ENCODE data around the gene CALCR.
"Not testable (repeated sequence)": the region's sequence is repeated elsewhere in the genome, so short reads cannot be mapped to it uniquely, and the experiment has no call there.

Gene CALCR

DNA sequence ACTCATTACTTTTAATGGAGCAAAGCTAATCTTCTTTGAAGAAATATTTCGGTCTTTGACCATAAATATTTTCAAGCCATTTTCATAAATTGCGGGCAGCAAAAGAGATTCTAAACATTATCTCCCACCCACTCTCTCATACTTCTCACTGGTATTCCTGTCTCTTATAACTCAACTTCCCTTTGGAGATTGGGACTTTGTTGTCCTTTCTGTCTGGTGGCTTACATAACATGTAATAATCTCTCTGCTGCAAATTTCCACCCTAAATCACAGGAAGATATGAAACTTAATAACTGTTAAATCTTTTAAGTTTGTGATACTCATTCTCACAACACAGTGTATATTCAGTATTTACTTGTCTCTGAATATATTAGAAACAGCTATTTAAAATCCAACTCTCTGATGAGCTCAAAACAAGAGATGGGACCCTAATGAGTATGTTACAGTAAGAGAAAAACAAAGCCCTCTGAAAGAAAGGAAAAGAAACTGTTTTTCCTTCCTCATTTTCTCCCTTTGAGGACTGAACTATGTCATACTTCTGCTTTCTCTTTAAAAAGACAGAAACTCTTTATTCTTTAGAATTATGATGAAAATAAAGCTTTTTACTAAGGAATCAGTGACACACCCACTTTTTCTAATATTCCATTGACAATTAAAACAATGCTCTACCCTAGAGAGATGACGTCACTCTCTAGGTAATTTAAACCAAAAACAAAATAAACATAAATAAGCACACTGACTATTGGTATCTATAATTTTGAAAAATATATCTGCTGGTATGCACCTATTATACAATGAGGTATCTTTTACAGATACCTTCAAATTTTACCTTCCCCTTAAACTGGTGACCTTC lies 14.7 kb downstream of the CALCR start:
- no peak for DNase-seq (ENCODE audit: low read depth)

DNA sequence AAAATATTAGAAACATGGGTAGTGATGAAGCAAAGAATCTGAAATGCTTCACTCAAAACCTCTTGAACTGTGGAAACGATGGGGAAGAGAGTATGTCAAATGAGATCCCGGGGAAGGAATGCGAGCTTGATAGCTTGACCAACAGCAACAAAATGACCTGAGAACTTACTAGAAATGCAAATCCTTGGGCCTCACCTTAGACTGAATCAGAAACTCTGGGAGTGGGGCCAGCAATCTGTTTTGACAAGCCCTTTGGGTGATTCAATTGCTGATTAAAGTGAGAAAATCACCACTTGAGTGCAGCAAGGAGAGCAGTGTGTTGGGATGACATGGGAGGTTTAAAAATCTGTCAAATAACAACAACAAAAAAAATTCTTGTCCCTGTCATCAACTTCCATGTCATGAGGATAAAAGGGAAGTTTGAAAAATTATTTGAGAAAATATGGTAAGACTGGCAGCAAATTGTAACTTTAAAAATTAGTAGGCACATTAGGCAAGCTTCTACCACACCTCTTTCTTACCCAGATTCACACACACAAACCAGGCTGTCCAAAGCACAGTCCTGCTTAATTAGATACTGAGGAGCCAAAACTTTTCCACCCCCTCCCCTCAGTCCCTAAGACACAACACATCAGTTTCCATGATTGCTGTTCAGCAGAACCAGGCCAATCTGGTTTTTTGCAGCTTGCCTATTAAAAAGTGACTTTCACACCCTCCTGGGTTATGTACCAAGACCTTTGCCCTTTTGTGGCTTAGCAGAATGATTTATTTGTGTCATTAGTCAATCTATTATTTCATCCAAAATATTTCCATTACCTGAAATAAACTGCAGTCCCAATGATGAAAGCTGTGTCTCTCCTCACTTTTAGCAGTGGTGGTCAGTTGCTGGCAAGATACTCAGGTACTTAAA lies 15.6 kb downstream of the CALCR start:
- no peak for DNase-seq (ENCODE audit: low read depth)

DNA sequence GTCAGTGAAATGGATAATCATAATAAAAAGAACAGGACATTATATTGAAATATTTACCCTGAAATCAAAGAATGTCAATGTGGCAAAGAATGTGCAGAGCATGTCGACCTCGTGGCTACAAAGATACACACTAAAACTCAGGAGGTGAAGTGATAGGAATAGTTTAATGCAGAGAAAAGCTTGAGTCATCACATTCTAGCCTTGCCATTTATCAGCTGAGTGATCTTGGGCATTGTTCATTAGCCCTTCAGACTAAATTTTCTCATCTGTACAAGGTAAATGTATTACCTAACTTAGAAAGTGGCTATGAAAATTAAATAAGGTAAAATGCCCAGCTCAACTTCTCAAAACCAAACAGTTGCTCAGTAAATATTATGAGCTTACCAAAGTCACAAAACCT lies 22.6 kb downstream of the CALCR start:
- DNase-seq (ENCODE audit: low read depth): no peak

DNA sequence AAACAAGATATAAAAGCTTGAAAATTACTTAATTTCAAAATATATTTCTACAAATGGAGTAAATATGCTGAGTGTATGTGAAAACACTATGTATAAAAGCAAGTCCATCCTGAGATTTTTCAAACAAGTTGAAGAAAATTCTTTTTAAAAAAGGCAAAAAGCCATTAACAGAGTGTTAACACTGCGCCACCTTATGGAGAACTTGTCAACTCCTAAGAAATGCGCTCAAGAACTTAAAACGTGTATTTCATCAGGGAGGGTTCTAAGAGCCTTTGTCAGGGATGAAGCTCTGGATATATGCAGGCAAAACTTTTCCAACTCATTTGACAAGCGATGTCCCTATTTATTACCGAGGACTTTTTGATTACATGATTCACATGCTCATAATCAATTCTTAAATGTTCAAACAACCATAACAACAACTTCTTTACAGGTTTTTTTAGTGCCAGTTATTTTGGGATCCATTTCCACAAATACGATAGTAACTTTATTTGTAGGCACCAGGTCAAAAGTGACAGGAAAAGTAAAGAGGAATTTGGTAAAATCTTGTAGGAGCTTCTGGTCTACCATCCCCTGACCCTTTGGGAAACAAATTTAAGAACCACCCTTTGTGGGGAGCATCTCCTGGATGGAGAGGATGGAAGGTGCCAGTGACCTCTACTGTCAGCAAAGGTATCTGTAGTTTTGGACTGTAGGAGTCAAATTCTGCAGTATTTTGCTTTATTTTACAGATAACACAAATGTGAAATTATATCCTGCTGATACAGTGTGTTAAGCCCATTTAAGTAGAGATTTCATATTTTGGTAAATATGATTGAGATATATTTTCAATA lies 23.2 kb downstream of the CALCR start:
- DNase-seq (ENCODE audit: low read depth): no peak

DNA sequence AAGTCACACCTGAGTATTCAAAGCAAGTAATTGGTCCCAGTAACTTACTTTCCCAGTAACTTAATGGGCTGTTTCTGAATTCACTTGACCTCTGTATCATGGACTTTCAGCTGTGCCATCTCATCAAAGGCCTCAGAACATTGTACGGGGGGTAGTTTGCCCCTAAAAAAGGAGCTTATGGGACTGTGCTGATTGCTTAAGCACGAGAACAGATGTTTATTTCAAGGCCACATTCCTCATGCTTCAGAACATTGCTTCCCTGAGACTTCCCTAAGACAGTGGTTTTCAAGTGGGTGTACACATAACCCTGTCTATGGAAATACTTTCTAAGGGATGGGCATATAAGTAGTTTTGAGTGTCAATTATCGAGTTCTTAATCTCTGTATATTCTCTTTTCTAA lies 26.8 kb downstream of the CALCR start:
- no peak for DNase-seq (ENCODE audit: low read depth)

DNA sequence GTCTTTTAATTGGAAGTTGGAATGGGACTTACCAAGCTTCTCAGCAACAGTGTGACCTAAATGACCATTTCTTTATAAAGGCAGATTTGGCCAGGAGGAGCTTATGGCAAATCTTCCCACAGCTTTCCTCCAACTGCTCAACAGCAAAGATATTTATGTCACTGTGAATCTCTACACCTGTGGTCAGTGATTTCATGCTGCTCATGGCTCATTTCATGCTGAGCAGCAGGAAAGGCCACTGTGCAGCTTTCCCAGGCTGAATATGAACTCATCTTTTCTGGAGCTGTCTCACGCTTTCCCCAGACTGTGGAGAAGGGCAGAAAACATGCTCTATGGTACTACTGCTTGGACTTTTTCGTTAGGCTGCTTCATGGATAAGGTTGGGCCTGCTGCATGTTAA lies 29.8 kb downstream of the CALCR start:
- no peak for DNase-seq (ENCODE audit: low read depth)

DNA sequence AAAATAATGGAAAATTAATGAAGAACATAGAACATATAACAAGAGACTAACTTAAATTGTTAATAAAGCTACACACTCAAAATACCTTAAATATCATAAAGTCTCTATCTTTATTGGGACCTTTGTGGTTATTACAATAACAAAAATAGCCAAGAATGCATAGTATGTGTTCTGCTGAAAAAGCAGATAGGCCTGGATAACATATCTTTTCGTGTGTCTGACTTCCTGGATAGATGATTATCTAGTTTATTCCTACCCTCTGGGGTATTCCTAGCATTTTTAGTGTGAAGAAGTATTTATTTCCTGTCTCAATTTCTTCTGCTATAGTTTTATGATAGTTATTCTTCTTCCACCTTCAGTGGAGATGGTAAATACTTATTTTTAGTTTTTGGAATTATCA lies 36.5 kb downstream of the CALCR start:
- no peak for DNase-seq (ENCODE audit: low read depth)

DNA sequence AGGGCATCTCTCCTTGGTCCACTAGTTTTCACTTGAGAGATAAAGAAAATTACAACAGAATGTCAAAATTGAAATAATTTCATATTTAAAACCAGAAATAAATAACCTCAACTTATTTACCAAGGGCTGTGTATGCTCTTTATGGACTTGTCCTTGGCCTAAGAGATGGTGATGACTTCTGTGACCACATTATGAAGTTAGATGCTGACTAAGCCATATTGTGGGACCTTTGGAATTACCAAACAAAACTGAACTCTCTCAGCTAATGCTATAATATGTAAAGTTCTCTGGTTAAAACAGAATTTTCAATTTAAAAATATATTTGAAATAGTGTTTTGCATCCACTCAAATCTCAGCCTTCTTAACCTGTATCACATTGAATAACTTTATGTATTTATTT lies 38.9 kb downstream of the CALCR start:
- no peak for DNase-seq (ENCODE audit: low read depth)

DNA sequence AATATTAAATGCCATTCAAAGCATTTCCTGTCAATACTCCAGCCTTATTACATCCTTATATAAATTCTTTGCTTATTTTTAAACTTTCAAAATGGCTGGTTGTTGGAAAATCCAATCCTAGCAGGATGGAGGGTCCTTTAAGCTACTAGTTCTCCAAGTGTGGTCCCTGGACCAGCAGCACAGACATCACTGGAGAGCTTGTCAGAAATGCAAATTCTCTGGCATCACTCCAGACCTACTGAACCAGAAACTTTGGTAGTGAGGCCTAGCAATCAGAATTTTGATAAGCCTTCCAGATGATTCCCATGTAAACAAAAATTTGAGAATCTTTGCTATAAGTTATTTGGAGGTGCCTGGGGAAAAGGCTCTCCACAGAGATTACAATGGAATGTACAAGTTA lies 43.8 kb downstream of the CALCR start:
- DNase-seq (ENCODE audit: low read depth): no peak

DNA sequence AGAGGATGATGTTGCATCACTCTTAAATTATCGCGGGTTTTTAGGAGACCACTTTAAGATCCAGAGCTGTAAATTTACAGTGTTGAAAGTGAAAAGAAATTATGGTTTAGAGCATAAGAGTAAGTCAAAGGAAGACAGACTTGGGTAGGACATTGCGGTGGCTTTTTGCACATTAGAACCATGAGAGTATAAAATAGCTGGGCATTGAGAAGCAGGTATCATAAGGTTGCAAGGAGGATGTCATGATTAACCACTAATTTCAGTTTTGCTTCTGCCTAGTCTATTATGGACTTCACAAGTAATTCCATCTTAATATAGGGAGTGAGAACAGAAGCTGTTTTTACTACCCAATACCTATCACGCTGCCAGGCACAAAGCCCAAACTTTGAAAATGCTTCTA lies 57.7 kb downstream of the CALCR start:
- no peak for DNase-seq (ENCODE audit: low read depth)

DNA sequence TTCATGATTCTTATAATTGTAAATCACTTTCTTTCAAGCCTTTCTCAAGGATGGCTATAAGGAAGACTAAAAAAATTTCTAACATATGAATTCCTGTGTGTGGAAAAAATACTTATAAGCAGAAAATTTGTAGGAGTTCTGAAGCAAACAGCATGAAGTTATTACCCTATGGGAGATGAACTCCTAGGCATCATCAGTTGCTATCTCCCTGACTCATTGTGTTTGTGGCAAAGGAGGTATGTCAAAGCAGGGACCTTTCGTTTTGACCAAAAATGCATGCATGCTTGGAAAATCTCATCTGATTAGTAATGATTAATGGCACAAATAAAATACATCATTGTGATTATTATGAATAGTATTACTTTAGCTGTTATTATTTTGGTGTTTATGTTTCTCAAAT lies 59.4 kb downstream of the CALCR start:
- DNase-seq (ENCODE audit: low read depth): no peak

DNA sequence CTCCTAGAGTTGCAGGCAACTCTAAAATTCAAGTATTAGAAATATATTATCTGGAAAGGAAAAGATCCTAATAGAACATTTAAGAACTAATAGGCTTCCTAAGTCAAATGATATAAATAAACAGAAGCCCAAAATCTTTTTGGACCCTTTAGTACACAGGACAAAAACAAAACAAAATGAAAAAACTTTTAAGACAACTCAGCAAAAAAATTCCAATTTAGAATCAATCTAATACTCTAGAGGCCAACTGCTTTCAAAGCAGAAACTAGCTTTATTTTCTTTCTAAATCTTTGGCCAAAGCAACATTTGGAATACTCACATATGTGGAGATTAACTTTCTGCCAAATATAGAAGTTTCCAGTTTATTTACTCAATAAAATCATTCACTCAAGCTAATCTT lies 65.2 kb downstream of the CALCR start:
- DNase-seq (ENCODE audit: low read depth): no peak

DNA sequence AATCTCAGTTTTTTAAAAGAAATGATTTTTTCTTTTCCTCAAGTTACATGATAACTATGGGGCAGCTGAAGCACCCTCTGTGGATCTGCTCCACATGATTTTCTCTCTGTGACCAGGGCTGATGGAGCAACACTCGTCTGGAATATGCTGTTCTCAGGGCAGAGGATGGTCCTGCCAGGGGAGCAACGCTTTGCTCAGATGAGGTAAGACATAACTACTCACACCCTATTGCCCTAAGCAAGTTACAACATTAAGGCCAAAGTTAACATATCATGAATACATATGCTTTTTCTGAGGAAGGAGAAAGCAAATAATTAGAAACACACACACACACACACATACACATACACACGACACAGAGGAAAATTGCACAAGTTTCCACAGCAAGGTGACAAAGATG lies 71.4 kb downstream of the CALCR start:
- DNase-seq (ENCODE audit: low read depth): no peak

DNA sequence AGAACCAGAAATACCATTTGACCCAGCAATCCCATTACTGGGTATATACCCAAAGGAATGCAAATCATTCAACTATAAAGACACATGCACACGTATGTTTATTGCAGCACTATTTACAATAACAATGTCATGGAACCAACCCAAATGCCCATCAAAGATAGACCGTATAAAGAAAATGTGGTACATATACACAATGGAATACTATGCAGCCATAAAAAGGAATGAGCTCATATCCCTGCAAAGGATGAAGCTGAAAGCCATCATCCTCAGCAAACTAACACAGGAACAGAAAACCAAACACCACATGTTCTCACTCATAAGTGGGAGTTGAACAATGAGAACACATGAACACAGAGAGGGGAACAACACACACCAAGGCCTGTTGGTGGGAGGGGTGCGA lies 82.7 kb downstream of the CALCR start:
- not testable (repeated sequence) for DNase-seq (ENCODE audit: low read depth)

DNA sequence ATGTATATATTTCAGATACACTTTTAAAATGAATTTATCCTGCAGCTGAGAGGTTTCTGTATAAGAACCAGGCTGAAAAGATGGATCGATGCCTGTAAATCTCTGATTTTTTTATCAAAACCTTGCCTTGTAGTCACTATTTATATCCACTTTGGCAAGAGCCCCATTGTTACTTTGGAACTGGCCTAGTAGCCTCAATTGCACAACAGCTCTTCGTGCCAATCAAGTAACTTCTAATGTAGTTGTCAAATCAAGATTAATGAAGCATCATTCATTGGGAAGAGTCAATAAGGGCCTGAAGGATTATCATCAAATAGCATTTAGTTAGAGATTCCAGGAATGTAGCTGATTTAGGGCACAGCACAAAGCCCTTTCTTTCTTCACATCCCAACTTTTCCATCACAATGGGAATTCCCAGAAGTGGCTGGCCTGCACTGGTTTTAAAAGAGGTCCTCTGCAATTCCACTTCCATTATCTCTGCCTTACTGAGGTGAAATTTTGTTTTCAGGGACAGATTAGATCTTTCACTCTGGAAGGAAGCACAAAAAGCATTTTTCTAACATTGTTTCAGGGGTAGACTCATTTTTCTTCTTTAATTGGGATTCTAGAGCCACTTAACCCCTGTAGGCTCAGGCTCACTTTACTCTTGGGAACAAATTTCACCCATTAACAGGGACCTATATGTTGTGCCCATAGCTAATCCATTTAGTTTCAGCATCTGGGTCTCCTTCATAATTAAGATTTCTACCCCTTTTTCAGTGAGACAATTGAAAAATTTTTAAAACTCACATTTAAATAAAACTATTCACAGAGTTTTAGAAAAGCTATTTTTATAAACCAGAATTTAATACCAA lies 97.8 kb downstream of the CALCR start:
- no peak for DNase-seq (ENCODE audit: low read depth)

DNA sequence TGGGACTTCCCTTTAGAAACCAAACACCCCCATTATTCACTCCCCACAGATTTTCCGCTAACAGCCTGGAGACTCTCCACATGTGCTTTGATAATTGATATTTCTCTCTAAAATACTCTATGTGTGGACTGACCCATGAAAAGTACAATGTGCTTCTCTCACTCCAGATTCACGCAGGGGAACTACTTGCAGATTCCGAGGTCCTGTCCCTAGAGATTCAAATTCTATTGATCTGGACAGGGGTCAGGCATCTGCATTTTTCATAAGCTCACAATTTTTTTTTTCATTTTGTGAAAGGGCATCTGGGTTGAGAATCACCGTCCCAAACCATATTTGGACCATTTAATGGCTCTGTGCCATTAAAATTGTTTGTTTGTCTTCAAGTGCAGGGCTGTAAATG lies 98.7 kb downstream of the CALCR start:
- DNase-seq (ENCODE audit: low read depth): no peak

DNA sequence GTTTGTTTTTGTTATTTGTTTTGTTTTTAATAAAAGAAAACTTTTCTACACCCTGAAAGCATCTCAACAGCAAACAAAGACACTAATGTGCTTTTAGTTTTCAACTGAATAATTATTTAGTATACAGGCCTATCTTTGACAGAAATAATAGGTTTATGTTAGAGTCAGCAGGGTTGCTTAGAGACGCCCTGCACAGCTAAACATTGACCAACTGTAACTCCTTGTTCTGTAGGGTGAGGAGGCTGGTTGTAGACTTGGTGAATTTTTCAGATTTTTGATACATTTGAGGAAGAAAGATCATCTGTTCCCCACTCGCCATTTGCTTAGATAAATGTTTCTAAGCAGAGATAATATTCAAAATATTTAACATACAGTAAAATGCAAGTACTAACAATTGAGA lies 103.1 kb downstream of the CALCR start:
- DNase-seq (ENCODE audit: low read depth): no peak

DNA sequence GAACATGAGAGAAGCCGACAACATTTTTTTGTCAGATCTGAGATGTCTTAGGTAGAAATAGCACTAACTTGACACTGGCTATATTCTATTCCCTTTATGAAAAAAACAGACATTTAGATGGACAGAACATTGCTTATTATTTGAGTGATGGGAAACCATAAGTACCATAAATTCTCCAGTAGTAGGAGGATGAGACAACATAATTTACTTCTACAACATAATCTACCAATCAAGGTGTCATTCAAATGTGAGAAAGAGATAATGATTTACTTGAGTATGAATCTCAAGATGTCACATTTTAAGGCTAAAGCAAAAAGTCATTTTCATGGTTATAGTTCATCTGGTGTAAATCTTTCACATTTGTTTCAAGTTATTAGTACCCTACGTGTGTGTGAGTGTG lies 110.8 kb downstream of the CALCR start:
- no peak for DNase-seq (ENCODE audit: low read depth)

DNA sequence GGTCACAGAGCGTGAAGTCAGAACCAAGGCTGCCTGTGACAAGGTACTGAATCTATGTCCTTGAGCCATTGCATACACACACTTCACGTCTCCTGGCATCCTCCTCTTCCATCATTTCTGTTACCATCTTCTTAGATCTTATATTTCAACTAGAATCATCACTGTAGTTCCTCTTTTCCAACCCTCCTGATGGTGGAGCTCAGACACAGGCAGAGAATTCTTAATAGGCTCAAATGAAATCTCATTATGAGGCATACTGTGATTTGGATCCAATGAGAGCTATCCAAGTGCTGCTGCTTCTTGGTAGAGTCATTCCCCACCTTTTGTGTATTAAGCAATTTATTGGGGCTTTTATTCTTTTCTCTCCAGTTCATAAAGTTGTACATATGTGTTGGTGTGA lies 113.2 kb downstream of the CALCR start:
- no peak for DNase-seq (ENCODE audit: low read depth)

DNA sequence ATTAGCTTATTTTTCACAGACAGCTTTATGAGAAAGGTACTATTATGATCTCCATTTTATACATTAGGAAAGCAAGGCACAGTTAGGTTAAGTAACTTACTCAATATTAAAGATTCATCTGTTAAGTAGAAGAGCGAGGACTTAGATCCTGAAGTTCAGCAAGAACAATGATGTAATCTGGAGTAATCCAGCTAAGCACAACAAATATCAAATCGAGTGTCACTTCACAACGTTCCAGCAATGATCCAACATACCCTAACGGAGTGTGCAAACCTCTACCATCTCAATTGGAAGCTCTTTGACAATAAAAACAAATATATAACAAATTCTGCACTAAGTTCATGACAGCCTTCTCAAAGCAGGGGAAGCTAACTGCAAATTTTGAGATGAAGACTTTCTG lies 121.3 kb downstream of the CALCR start:
- no peak for DNase-seq (ENCODE audit: low read depth)

DNA sequence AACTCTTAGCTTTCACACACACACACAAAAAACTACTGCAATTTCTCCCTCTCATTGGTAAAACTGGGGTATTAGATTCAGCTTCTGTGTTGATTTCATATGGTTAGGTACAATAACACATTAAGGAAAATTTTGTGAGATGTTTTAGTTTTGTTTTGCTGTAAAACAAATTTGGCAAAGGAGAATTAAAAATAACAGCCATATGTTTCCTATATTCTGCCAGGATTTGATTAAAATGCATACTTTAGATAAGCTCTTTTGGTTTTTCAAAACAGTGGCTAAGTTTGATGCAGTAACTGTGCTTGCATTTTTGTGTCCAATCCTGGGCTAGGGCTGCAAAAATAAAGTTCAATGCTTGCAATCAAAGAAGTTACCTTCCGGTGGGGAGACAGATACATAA lies 126.3 kb downstream of the CALCR start:
- DNase-seq (ENCODE audit: low read depth): no peak

DNA sequence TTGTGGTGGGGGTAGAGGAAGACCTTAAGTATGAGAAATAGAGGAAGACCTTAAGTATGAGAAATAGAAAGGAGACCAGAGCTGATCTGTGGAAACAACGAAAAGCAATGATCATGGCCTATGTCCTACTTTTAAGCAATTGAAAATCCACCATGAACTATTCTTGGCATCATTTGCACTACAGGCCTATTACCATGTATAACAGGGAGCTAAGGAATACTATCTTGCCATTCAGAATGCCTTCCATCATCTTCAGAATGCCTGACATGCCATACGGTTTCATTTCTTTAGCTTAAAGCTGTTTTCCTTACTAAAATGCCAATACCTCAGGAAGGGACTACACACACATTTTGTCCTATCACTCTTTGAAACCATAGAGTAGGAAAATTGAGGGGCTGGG lies 127.0 kb downstream of the CALCR start:
- no peak for DNase-seq (ENCODE audit: low read depth)

Data from stimulated activated CD8-positive, alpha-beta memory T cell treated with anti-CD3 and anti-CD28 coated beads, Interleukin-12 subunit alpha, Interleukin-12 subunit beta, amount 100 ng/mL, for 1 hour (primary cell).